Skeletal muscle satellite cell (primary cell): ENCODE measurements around the gene HOXB4.

Experiments
- H3K27me3 ChIP-seq: 2 replicates; pipeline ENCODE4 v1.7.0; 2013; ENCODE audit warnings: low read length; ENCODE audit not compliant: control insufficient read depth, insufficient read depth
- H3K36me3 ChIP-seq: 2 replicates; pipeline ENCODE4 v1.7.0; 2013; ENCODE audit warnings: mild to moderate bottlenecking, control low read depth, low read length; ENCODE audit not compliant: insufficient read depth
- H3K4me1 ChIP-seq: 2 replicates; pipeline ENCODE4 v1.7.0; 2013; ENCODE audit warnings: low read length; ENCODE audit not compliant: control insufficient read depth, insufficient read depth
- H3K4me2 ChIP-seq: 2 replicates; pipeline ENCODE4 v1.7.0; 2013; ENCODE audit warnings: mild to moderate bottlenecking, low read length
- H3K4me3 ChIP-seq: 2 replicates; pipeline ENCODE4 v1.7.0; 2013; ENCODE audit warnings: low read length
- H3K9ac ChIP-seq: 2 replicates; pipeline ENCODE4 v1.7.0; 2013; ENCODE audit warnings: mild to moderate bottlenecking, low read depth, low read length, moderate library complexity
- H3K9me3 ChIP-seq: replicated peaks from 2 replicates; pipeline ENCODE4 v1.7.0; 2013; ENCODE audit warnings: mild to moderate bottlenecking, control low read depth, low read length

Gene HOXB4

DNA sequence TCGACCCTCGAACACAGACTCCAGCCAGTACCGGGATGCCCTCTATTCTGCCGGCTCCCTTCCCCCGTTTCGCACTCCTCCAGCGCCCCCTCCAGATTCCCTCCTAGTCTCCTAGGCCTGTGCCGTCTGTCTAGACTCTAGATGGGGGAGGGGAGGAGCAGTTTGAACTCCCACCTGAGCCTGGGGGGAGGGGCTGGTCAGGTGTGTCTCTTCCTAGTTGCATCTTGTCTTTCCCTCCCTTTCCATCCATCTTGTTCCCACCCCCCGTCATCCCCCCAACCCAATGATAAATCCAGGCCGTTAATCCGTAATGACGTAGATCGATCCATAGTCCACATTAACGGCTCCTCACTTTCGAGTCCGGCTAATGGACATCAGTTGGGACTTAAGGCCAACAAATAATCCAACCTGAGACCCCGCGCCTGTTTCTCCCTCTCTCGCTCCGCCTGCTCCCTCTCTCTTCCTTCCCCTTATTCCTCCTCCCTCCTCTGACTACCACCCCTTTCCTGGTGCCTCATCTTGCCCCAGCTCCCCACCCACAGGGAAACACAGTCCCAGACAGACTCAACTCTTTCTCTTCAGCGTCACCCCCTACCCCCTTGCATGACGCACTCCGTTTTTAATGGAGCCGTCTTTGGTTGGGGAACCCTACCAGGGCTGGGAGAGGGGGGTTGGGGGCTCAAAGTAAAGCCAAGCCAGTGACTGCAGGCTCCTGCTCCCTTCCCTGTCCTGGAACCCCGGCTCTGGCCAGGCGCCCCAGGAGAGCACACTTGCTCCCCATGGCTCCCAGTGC, 18.8 kb upstream of the HOXB4 start:
- Histone ChIP-seq H3K36me3 (no peaks in the 10 kb centered on the region), H3K4me1 (peaks cover 27% of the 10 kb centered on the region), H3K4me2 (peak overlapping the region; percentile 97), H3K27me3 (no peaks in the 10 kb centered on the region), H3K9me3 (no peaks in the 10 kb centered on the region), H3K9ac (peak overlapping the region; percentile 89), H3K4me3 (peak overlapping the region; percentile 82)

DNA sequence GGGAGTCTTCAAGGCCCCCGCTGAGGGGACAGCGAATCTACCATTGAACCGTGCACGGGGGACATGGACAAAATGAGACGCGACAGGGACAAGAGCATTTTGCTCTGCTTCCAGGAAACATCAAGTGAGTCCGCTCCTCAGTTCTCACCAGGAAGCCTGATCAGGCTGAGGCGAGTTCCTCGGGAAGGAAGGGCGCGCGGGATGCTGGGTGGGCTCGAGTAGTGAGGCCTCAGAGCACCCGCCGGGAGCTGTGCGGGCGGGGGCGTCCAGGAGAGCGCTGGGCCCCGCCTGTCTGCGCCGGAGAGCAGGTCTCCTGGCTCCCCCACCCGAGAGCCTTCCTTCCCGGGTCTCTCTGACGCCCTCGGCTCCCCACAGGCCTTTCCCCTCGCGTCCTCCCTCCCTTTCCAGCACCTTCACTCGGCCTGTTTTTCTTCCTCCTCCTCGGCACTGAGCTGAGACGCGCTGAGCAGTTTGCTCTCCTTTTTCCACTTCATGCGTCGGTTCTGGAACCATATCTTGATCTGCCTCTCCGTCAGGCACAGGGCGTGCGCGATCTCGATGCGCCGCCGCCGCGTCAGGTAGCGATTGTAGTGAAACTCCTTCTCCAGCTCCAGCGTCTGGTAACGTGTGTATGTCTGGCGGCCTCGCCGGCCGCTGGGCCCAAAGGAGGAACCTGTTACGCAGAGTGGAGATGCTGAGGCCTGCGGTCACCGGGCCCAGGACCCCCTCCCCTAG, 18.0 kb upstream of the HOXB4 start:
- Histone ChIP-seq H3K36me3 (peaks cover 4% of the 10 kb centered on the region), H3K9ac (peak overlapping the region; percentile 89), H3K4me3 (no peak overlapping the region), H3K9me3 (no peaks in the 10 kb centered on the region), H3K4me1 (peaks cover 21% of the 10 kb centered on the region), H3K4me2 (peak overlapping the region; percentile 97), H3K27me3 (no peaks in the 10 kb centered on the region)

- H3K36me3 ChIP-seq, result peaks cover 7% of the 10 kb centered on the region
- H3K4me3 ChIP-seq, result no peak overlapping the region
- H3K4me2 ChIP-seq, result no peak overlapping the region
- H3K9ac ChIP-seq, result no peak overlapping the region
- no peaks in the 10 kb centered on the region for H3K9me3 ChIP-seq
- H3K27me3 ChIP-seq, result no peaks in the 10 kb centered on the region
- peaks cover 21% of the 10 kb centered on the region for H3K4me1 ChIP-seq
These were observed 17.3 kb upstream of the HOXB4 start for GRCh38 chr17:48595278-48595999.

DNA sequence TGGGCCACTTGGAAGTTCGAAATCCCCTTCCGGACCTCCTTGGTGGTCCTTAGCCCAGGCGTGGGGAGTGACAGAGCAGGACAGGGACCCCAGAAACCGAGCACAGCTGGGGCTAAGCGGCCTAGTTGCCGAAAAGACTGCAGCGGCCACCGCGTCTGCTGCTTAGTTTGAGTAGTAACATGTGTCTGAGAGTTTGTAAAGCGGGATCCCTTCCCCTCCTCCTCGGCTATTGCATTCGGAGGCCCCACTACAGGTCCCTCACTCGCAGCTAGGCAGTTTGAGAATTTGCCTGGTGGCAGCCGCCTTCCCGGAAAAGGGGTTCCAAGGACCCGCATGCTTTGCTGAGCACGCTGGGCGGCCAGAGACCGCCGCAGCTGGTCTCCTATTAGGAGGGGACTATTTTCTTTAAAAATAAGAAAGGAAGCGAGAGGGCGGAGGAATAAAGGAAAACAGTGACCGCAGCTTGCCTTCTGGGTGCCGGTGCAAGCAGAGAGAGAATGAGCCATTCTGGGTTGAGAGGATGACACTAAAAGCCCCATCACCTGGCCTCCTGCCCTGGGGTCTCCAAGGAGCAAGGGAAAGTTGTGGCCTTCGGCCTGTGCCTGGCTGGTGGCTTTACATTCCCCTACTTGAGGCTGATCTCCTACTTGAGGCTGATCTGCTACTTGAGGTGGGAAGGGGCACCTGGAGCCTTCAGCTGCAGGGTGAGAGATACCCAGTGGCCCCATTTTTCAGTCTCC, 16.6 kb upstream of the HOXB4 start:
- Histone ChIP-seq H3K9ac (no peak overlapping the region), H3K36me3 (peaks cover 7% of the 10 kb centered on the region), H3K27me3 (no peaks in the 10 kb centered on the region), H3K4me1 (peaks cover 21% of the 10 kb centered on the region), H3K4me3 (no peak overlapping the region), H3K4me2 (no peak overlapping the region), H3K9me3 (no peaks in the 10 kb centered on the region)

GRCh38 chr17:48593840-48594537, 15.8 kb upstream of the HOXB4 start:
- Histone ChIP-seq H3K4me3 (peak overlapping the region; percentile 70), H3K4me2 (peak overlapping the region; percentile 97), H3K27me3 (no peaks in the 10 kb centered on the region), H3K9ac (peak overlapping the region; percentile 69), H3K9me3 (no peaks in the 10 kb centered on the region), H3K4me1 (peaks cover 21% of the 10 kb centered on the region), H3K36me3 (peaks cover 7% of the 10 kb centered on the region)

- no peaks in the 10 kb centered on the region for H3K9me3 ChIP-seq
- peaks cover 7% of the 10 kb centered on the region for H3K36me3 ChIP-seq
- peak within 1 kb of the TSS; percentile 70 for H3K4me3 ChIP-seq
- H3K9ac ChIP-seq, result peak within 1 kb of the TSS; percentile 69
- peak within 1 kb of the TSS; percentile 97 for H3K4me2 ChIP-seq
- no peaks in the 10 kb centered on the region for H3K27me3 ChIP-seq
- H3K4me1 ChIP-seq, result peaks cover 15% of the 10 kb centered on the region
These were observed 15.1 kb upstream of the HOXB4 start, which contains the start of gene HOXB5 for GRCh38 chr17:48593126-48593829. HOXB5 (minus strand) TSS chr17:48593779; CDS start chr17:48593682, 97 bp downstream.

DNA sequence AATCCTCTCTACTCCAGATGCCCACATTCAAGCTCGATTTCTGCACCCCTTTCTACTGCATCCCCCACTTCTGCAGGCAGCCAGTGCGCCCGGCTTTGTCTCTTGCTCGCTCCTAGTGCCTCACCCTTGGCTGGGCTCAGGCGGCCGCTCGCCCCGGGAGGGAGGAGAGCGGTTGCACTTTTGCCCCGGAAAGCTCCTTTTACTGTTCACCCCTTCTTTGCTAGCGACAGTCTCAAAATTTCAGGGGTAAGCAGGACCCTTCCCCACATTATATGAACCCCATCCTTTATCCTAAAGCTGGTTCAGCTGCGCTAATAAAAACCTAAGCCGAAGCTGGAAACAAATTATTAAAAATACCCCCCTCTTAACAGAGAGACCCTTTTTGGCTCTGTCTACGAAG, 14.4 kb upstream of the HOXB4 start:
- Histone ChIP-seq H3K4me1 (peaks cover 16% of the 10 kb centered on the region), H3K4me3 (no peak overlapping the region), H3K36me3 (peaks cover 7% of the 10 kb centered on the region), H3K27me3 (no peaks in the 10 kb centered on the region), H3K9ac (no peak overlapping the region), H3K9me3 (no peaks in the 10 kb centered on the region), H3K4me2 (peak overlapping the region; percentile 97)

- Histone ChIP-seq H3K27me3 (no peaks in the 10 kb centered on the region), H3K9ac (no peak overlapping the region), H3K9me3 (no peaks in the 10 kb centered on the region), H3K4me3 (no peak overlapping the region), H3K4me1 (peaks cover 20% of the 10 kb centered on the region), H3K36me3 (peaks cover 7% of the 10 kb centered on the region), H3K4me2 (no peak overlapping the region)
These were observed 13.9 kb upstream of the HOXB4 start for GRCh38 chr17:48592057-48592514.

DNA sequence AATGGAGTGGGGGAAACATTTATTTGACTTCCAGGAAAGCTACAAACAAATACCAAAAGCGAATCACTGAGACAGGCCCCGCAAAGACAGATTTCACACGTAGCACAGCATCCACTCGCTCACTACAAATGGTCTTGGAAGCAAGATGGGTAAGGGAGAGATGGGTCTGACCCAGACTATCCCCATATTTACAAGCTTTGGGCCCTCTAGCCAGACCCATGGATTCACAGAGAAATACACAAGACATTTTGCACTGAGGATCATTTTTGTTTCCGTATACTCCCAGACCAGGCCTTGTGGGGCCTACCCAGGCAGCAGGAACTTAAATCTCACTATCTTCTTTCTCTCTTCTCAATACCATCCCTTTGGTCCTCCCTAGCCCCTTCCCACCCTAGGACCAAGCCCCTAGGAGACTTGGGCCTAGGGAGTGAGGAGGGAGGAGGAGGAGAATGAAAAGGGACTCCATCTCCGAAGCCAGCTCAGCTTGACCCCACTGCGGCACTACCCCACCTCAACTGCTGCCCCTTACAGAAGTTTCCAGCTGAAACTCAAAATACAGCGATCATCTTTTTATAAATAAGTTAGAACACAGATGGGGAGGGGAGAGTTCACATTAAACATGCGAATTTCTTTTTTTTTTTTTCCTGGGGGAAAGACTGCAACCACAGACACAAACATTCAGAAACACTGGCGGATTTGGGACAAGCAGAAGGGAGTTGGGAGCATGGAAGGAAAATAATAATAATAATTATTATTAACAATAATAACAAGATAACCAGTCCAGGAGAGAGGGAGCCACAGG, 13.3 kb upstream of the HOXB4 start:
- no peaks in the 10 kb centered on the region for H3K27me3 ChIP-seq
- no peak overlapping the region for H3K4me3 ChIP-seq
- H3K9ac ChIP-seq, result no peak overlapping the region
- H3K9me3 ChIP-seq, result no peaks in the 10 kb centered on the region
- peaks cover 17% of the 10 kb centered on the region for H3K4me1 ChIP-seq
- peaks cover 7% of the 10 kb centered on the region for H3K36me3 ChIP-seq
- no peak overlapping the region for H3K4me2 ChIP-seq
